ENCODE data around the gene TUBGCP2.

- TF ChIP-seq CTCF (IDR thresholded peaks at IDR 0.05 in 4 of 5, conservative IDR thresholded peaks at IDR 0.05 in 1 of 5) (no peak), POLR2A (IDR thresholded peaks at IDR 0.05) (no peak)
Measured at GRCh38 chr10:133343558-133343957, 34.9 kb upstream of the TUBGCP2 start.

All from gastrocnemius medialis (tissue), 4 donors.